Measurements from ENCODE around the gene EPM2AIP1.

DNA sequence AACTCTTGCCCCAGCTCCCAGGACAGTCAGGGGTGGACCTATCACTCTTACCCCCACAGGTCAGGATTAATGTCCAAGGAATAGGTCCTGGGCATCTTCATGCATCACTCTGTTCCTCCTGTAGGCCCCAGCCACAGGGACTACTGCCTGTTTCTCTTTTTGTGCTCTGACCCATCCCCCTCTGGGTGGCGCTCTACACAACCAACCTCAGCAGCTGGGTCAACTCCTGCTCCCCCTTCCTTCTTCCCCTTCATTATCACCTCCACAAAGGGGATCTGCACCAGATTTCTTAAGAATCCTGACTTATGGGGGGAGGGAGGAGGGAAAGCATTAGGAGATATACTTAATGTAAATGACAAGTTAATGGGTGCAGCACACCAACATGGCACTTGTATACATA lies 35.9 kb downstream of the EPM2AIP1 start:
- TF ChIP-seq, protein P1, sequence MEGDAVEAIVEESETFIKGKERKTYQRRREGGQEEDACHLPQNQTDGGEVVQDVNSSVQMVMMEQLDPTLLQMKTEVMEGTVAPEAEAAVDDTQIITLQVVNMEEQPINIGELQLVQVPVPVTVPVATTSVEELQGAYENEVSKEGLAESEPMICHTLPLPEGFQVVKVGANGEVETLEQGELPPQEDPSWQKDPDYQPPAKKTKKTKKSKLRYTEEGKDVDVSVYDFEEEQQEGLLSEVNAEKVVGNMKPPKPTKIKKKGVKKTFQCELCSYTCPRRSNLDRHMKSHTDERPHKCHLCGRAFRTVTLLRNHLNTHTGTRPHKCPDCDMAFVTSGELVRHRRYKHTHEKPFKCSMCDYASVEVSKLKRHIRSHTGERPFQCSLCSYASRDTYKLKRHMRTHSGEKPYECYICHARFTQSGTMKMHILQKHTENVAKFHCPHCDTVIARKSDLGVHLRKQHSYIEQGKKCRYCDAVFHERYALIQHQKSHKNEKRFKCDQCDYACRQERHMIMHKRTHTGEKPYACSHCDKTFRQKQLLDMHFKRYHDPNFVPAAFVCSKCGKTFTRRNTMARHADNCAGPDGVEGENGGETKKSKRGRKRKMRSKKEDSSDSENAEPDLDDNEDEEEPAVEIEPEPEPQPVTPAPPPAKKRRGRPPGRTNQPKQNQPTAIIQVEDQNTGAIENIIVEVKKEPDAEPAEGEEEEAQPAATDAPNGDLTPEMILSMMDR (IDR thresholded peaks at IDR 0.05), result peak; percentile 34; the same call in 1 of the 2 replicates
- TF ChIP-seq ZFX (IDR thresholded peaks at IDR 0.05; ENCODE audit: borderline replicate concordance), result no peak
